Stimulated activated naive CD8-positive, alpha-beta T cell treated with anti-CD3 and anti-CD28 coated beads, Interleukin-15, Interleukin-2, amounts not matched to agents 100 ng/mL and 50 ng/mL, for 24 hours (primary cell): ENCODE data around the gene IFT25.

Experiments used
- H3K27ac Mint-ChIP-seq: one replicate; pipeline ENCODE4 v1.8.0; 2021; ENCODE audit warnings: mild to moderate bottlenecking, mixed read lengths
- H3K27me3 Mint-ChIP-seq: one replicate; pipeline ENCODE4 v1.8.0; 2021; ENCODE audit warnings: mixed read lengths
- H3K36me3 Mint-ChIP-seq: one replicate; pipeline ENCODE4 v1.8.0; 2021; ENCODE audit warnings: low read depth, mixed read lengths
- H3K4me1 Mint-ChIP-seq: one replicate; pipeline ENCODE4 v1.8.0; 2021; ENCODE audit warnings: low read depth, mixed read lengths
- H3K4me3 Mint-ChIP-seq: one replicate; pipeline ENCODE4 v1.8.0; 2021; ENCODE audit warnings: mild to moderate bottlenecking, mixed read lengths
- H3K9me3 Mint-ChIP-seq: one replicate; pipeline ENCODE4 v1.8.0; 2021; ENCODE audit warnings: mixed read lengths

Gene IFT25

GRCh38 chr1:53967409-53968124 is 22.1 kb upstream of the IFT25 start:
- no peak overlapping the region for H3K27ac Mint-ChIP-seq

GRCh38 chr1:53966794-53967193 is 21.3 kb upstream of the IFT25 start:
- Mint-ChIP-seq H3K36me3 (peaks cover 66% of the 10 kb centered on the region), H3K27me3 (no peaks in the 10 kb centered on the region), H3K4me3 (no peak overlapping the region), H3K27ac (no peak overlapping the region), H3K4me1 (no peaks in the 10 kb centered on the region), H3K9me3 (no peaks in the 10 kb centered on the region)

More at GRCh38 chr1:53967409-53968124, 22.1 kb upstream of the IFT25 start:
- Mint-ChIP-seq H3K27me3 (no peaks in the 10 kb centered on the region), H3K4me1 (no peaks in the 10 kb centered on the region), H3K4me3 (no peak overlapping the region), H3K9me3 (no peaks in the 10 kb centered on the region), H3K36me3 (peaks cover 62% of the 10 kb centered on the region)

- H3K4me3 Mint-ChIP-seq: no peak overlapping the region
- no peaks in the 10 kb centered on the region for H3K4me1 Mint-ChIP-seq
- H3K9me3 Mint-ChIP-seq: no peaks in the 10 kb centered on the region
- H3K27ac Mint-ChIP-seq: peak overlapping the region; percentile 1
- no peaks in the 10 kb centered on the region for H3K27me3 Mint-ChIP-seq
- peaks cover 62% of the 10 kb centered on the region for H3K36me3 Mint-ChIP-seq
These were observed 18.6 kb upstream of the IFT25 start for GRCh38 chr1:53964109-53964508.

- no peaks in the 10 kb centered on the region for H3K27me3 Mint-ChIP-seq
- H3K9me3 Mint-ChIP-seq: no peaks in the 10 kb centered on the region
- no peaks in the 10 kb centered on the region for H3K4me1 Mint-ChIP-seq
- H3K4me3 Mint-ChIP-seq: no peak overlapping the region
- peaks cover 58% of the 10 kb centered on the region for H3K36me3 Mint-ChIP-seq
- H3K27ac Mint-ChIP-seq: no peak overlapping the region
These were observed 18.0 kb upstream of the IFT25 start for GRCh38 chr1:53963460-53963859.

GRCh38 chr1:53962395-53962794 is 16.9 kb upstream of the IFT25 start:
- Mint-ChIP-seq H3K4me1 (no peaks in the 10 kb centered on the region), H3K27ac (no peak overlapping the region), H3K4me3 (no peak overlapping the region), H3K9me3 (no peaks in the 10 kb centered on the region), H3K36me3 (peaks cover 54% of the 10 kb centered on the region), H3K27me3 (no peaks in the 10 kb centered on the region)

GRCh38 chr1:53959664-53960250 is 14.3 kb upstream of the IFT25 start:
- no peak overlapping the region for H3K27ac Mint-ChIP-seq
- H3K27me3 Mint-ChIP-seq: no peaks in the 10 kb centered on the region
- H3K4me3 Mint-ChIP-seq: no peak overlapping the region
- no peaks in the 10 kb centered on the region for H3K4me1 Mint-ChIP-seq
- no peaks in the 10 kb centered on the region for H3K9me3 Mint-ChIP-seq
- H3K36me3 Mint-ChIP-seq: peaks cover 49% of the 10 kb centered on the region

- H3K27ac Mint-ChIP-seq: peak overlapping the region; percentile 48
These were observed 11.8 kb upstream of the IFT25 start for GRCh38 chr1:53957194-53957818.

GRCh38 chr1:53956308-53957168 is 11.0 kb upstream of the IFT25 start:
- no peaks in the 10 kb centered on the region for H3K27me3 Mint-ChIP-seq

More at GRCh38 chr1:53957194-53957818, 11.8 kb upstream of the IFT25 start:
- Mint-ChIP-seq H3K4me1 (no peaks in the 10 kb centered on the region), H3K9me3 (no peaks in the 10 kb centered on the region), H3K36me3 (peaks cover 50% of the 10 kb centered on the region), H3K4me3 (no peak overlapping the region), H3K27me3 (no peaks in the 10 kb centered on the region)

GRCh38 chr1:53954128-53954527 is 8.6 kb upstream of the IFT25 start:
- H3K27ac Mint-ChIP-seq: no peak overlapping the region

More at GRCh38 chr1:53956308-53957168, 11.0 kb upstream of the IFT25 start:
- Mint-ChIP-seq H3K4me1 (no peaks in the 10 kb centered on the region), H3K4me3 (no peak overlapping the region), H3K27ac (no peak overlapping the region), H3K36me3 (peaks cover 46% of the 10 kb centered on the region), H3K9me3 (no peaks in the 10 kb centered on the region)

GRCh38 chr1:53951697-53952096 is 6.2 kb upstream of the IFT25 start:
- H3K4me1 Mint-ChIP-seq: peaks cover 20% of the 10 kb centered on the region
- peaks cover 25% of the 10 kb centered on the region for H3K36me3 Mint-ChIP-seq
- no peak overlapping the region for H3K4me3 Mint-ChIP-seq
- H3K9me3 Mint-ChIP-seq: no peaks in the 10 kb centered on the region
- no peak overlapping the region for H3K27ac Mint-ChIP-seq
- H3K27me3 Mint-ChIP-seq: no peaks in the 10 kb centered on the region

More at GRCh38 chr1:53954128-53954527, 8.6 kb upstream of the IFT25 start:
- no peaks in the 10 kb centered on the region for H3K9me3 Mint-ChIP-seq
- no peaks in the 10 kb centered on the region for H3K27me3 Mint-ChIP-seq
- H3K36me3 Mint-ChIP-seq: peaks cover 37% of the 10 kb centered on the region
- H3K4me1 Mint-ChIP-seq: no peaks in the 10 kb centered on the region
- H3K4me3 Mint-ChIP-seq: no peak overlapping the region

- Mint-ChIP-seq H3K27ac (no peak overlapping the region), H3K36me3 (peaks cover 26% of the 10 kb centered on the region), H3K4me1 (peaks cover 31% of the 10 kb centered on the region), H3K27me3 (no peaks in the 10 kb centered on the region), H3K9me3 (no peaks in the 10 kb centered on the region), H3K4me3 (no peak overlapping the region)
These were observed 3.8 kb upstream of the IFT25 start for GRCh38 chr1:53949023-53949990.

GRCh38 chr1:53948291-53948690 is 2.8 kb upstream of the IFT25 start:
- Mint-ChIP-seq H3K9me3 (no peaks in the 10 kb centered on the region), H3K27me3 (no peaks in the 10 kb centered on the region), H3K4me1 (peaks cover 39% of the 10 kb centered on the region), H3K4me3 (peak overlapping the region; percentile 69), H3K36me3 (peaks cover 26% of the 10 kb centered on the region), H3K27ac (no peak overlapping the region)

- Mint-ChIP-seq H3K27me3 (no peaks in the 10 kb centered on the region), H3K27ac (peak overlapping the region; percentile 47), H3K9me3 (no peaks in the 10 kb centered on the region), H3K4me1 (peaks cover 49% of the 10 kb centered on the region), H3K4me3 (peak overlapping the region; percentile 69), H3K36me3 (peaks cover 21% of the 10 kb centered on the region)
These were observed 1.8 kb upstream of the IFT25 start for GRCh38 chr1:53947172-53947907.
